ENCODE data around the gene NUMBL.

Gene NUMBL

GRCh38 chr19:40689339-40690049, 957 bp downstream of the NUMBL start:
- DNase-seq: no peak

DNA sequence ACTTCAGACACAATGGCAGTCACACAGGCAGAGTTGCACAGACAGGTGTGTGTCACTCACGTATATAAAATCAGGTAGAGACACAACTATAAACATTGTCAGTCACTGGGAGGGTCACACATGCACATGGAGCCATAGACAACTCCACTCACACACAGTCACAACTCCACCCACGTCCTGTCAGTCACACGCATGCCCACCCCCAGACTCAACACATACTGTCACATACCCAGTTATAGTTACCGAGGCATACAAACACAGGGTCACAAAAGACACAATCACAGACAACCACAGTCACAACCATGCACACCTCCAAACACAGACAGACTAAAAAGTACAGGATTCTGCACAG, 1.5 kb downstream of the NUMBL start:
- no peak for DNase-seq

GRCh38 chr19:40688309-40688708, 2.1 kb downstream of the NUMBL start:
- no peak for DNase-seq

GRCh38 chr19:40687525-40688016, 2.9 kb downstream of the NUMBL start:
- no peak for DNase-seq

DNA sequence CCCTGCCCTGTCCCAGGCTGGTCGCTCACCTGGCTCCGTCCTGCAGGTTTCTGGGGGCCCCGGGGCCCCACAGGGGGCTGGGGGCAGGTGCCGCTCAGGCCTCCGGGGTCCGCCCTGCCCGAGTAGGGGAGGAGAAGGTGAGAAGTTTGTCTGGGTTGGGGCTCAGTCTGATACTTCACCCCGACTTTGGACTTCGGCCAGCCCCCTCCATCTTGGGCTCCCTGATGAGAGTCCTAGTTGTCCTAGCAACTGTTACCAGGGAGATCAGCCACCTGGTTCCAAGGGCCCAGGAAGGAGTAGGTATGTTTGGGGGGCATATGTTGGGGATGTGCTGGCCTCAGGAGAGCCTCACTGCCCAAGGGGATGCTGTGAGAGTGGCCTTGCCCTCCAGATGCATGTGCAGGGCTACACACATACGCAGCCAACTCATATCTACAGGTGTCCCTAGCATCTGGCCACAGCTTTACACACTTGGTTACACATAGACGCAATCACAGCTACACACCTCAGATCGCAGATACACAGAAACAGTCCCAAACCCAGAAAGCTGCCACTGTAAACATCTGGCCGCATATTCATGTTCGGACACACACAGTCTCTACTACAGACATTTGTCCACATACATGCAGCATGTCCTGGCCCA, 3.4 kb downstream of the NUMBL start:
- DNase-seq: no peak

DNA sequence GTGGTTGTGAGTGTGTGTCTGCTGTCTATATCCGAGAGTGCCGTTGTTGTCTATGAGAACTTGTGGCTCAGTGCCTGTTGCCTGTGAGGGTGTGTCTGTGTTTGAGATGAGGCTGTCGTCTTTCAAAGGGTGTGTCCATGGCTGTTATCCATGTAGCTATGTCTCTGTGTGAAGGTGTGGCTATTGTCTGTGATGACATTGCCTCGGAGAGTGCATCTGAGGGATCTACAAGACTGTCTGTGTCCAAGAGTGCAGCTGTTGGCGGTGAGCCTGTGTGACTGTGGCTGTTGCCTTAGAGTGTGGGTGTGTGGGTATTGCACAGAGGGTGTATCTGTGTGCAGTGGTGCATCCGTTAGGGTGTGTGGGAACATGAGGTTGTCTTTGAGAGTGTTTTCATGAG, 4.9 kb downstream of the NUMBL start:
- no peak for DNase-seq

DNA sequence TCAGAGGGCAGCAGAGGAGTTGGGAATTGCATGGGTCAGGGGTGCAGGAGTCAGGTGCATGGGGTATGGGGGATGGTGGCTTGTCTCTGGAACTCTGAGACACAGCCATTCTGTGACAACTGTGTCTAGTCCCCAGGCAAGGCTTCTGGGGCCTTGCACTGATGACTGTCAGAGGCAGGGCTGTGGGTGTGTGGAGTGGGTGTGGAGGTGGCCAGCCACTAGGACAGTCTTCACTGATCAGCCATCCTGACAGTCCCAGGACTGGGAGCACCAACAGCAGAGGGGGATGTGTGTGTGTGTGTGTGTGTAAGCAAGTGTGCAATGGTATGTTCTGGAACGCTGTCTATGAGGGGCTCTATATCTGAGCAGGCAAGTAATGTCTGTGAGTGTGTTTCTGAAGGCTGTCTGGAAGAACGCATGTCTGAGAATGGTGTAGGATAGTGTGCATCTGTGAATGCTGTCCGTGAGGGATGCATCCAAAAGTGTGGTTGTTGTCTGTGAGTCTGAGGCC, 5.4 kb downstream of the NUMBL start:
- DNase-seq: no peak

- no peak for DNase-seq
Measured at GRCh38 chr19:40684280-40684679, 6.2 kb downstream of the NUMBL start.

- no peak for DNase-seq
Measured at GRCh38 chr19:40683437-40683836, 7.0 kb downstream of the NUMBL start.

DNA sequence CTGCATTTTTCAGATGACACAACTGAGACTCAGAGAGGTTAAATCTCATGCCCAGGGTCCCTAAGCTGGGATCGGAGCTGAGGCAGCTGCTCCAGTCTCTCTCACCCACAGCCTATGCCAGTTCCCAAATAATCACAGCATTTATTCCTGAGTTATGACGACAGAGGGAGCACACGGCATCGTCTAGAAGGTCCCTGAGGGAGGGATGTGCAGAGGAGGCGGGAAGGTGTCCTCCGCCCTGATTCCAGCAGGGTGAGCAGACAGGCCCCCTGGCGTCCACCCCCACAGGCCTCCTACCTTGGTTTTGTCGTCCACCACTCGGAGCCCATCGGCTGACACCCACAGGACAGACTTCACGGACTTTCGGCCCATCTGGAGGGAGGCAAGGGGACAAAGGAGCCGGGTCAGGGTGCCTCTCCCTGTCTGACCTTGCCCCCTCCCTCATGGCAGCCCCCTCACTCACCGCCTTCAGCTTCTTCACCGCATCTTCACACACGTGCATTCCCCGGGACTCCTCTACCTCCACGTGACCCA, 8.0 kb downstream of the NUMBL start:
- no peak for DNase-seq

DNA sequence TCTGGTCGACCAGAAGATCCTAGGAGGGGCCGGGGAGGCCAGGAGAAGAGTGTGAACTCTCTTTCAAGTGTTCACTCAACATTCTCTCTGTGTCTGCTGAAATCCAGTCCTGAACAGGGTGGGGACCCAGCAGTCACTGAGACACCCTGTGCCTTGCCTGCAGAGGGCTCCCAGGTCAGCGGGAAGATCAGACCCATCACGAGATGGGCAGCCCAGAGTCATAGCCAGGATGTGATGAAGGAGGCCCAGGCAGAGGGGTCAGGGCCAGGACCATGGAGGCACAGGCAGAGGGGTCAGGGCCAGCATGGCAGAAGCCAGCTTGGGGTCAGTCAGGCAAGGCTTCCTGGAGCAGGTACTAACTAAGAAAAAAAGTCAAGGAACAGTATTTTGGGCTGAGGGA, 9.4 kb downstream of the NUMBL start:
- DNase-seq: no peak

- no peak for DNase-seq
Measured at GRCh38 chr19:40677156-40677555, 13.3 kb downstream of the NUMBL start.

DNA sequence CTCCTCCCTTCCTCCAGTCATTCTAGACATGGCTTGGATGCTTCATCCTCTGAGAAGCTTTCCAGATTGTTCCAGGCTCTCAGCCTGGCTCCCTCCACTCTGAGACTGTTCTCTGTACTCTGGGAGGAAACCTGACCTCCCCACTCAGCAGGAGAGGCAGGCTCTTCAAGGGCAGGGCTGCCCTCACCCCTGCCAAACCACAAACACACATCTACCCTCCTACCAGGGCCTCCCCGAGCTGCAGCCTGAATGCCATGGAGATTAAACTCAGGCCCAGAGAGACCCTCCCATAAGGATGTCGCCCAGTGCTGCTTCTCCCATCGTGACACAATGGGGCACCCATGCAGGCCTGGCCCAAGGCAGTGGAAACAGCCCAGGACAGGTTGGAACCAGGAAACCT, 16.2 kb downstream of the NUMBL start:
- no peak for DNase-seq

GRCh38 chr19:40673397-40673796, 17.1 kb downstream of the NUMBL start:
- no peak for DNase-seq

- DNase-seq: no peak
Measured at GRCh38 chr19:40672573-40673299, 17.7 kb downstream of the NUMBL start.

DNA sequence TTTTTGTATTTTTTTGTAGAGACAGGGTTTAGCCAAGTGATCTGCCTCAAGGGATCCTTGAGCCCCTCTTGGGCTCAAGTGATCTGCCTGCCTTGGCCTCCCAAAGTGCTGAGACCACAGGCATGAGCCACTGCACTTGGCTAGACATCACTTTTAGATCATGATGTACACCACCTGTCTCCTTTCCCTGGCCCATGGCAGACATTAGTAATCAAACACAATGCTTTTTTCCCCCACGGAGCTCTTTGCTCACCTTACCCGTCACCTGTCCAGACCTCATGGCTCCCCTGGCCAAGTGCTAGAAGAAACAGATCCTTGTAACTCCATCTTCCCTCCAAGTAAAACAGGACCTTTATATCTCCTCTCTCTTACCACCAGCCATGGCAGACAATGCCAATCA, 18.4 kb downstream of the NUMBL start:
- no peak for DNase-seq

- DNase-seq: no peak
Measured at GRCh38 chr19:40671404-40671803, 19.0 kb downstream of the NUMBL start.

GRCh38 chr19:40668991-40669614, 21.3 kb downstream of the NUMBL start:
- DNase-seq: no peak

DNA sequence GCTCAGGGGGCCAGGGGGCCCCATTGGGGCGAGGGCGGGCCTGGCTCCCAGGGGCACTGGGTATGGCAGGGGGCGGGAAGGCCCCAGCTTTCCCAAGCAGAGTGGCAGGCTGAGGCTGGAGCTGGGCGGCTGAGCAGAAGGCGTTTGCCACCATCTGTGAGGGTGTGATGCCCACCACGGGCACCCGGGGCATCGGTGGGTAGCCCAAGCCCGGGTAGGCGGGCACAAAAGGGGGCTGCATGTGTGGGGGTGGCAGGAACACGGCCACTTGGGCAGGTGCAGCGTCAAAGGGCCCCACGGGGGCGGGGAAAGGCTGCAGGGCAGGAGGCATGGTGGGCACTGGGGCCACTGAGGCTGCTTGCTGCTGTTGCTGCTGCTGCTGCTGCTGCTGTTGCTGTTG, 22.8 kb downstream of the NUMBL start:
- no peak for DNase-seq

- no peak for DNase-seq
Measured at GRCh38 chr19:40666803-40667438, 23.5 kb downstream of the NUMBL start.

GRCh38 chr19:40663695-40664692, 26.5 kb downstream of the NUMBL start:
- peak in 1 of 2 donors; percentile 6 for DNase-seq
